K562 (cell line): Measurements from ENCODE around the gene PLCB3. TPM values are rescaled to one million over a fixed set of nuclear protein-coding genes. Genes with fewer than 3 reads are reported as not detected.

Experiments used
- ARID4B ChIP-seq: sonication (generic); formaldehyde crosslinking; IDR thresholded peaks from 2 replicates; pipeline ENCODE4 v1.8.0; 2022; ENCODE audit warnings: mild to moderate bottlenecking, missing genetic modification reagents
- BRCA1 ChIP-seq, 2 experiments: fragments of 450-650 bp in 1 of 2; sonication (generic) in 1 of 2; formaldehyde crosslinking in 1 of 2; IDR thresholded peaks; 2 replicates each; pipeline versions ENCODE4 v1.5.0 to v1.6.1; 2017 to 2020; ENCODE audit warnings: mild to moderate bottlenecking in 1 of 2, missing genetic modification reagents in 1 of 2
- CEBPZ ChIP-seq: fragments of 150-350 bp; IDR thresholded peaks from 2 replicates; pipeline ENCODE4 v1.6.1; 2014; ENCODE audit warnings: low read depth, mild to moderate bottlenecking, low read length, borderline replicate concordance
- EGR1 ChIP-seq: fragments of 450-650 bp; conservative IDR thresholded peaks from 2 replicates; pipeline ENCODE4 v1.6.1; 2017; ENCODE audit warnings: mild to moderate bottlenecking
- ETS1 ChIP-seq: conservative IDR thresholded peaks from 2 replicates; pipeline ENCODE4 v1.6.1; 2011; ENCODE audit warnings: low read depth, mild to moderate bottlenecking, low read length; ENCODE audit not compliant: control insufficient read depth
- HEY1 ChIP-seq: fragments of 250-450 bp; sonication (Bioruptor Pico); IDR thresholded peaks from 2 replicates; pipeline ENCODE4 v1.5.0; 2020; ENCODE audit warnings: mild to moderate bottlenecking, moderate library complexity, borderline replicate concordance
- NCOA1 ChIP-seq: fragments of 450-650 bp; IDR thresholded peaks from 2 replicates; pipeline ENCODE4 v1.6.1; 2016; ENCODE audit warnings: low read depth
- OTX1 ChIP-seq: fragments of 450-650 bp; formaldehyde crosslinking; IDR thresholded peaks from 2 replicates; pipeline ENCODE4 v1.4.0; 2022; ENCODE audit warnings: mild to moderate bottlenecking
- SMAD2 ChIP-seq: fragments of 150-350 bp; IDR thresholded peaks from 2 replicates; pipeline ENCODE4 v1.6.1; 2014; ENCODE audit warnings: low read depth, mild to moderate bottlenecking, low read length
- TAF1 ChIP-seq: IDR thresholded peaks from 2 replicates; pipeline ENCODE4 v1.6.1; 2011; ENCODE audit warnings: mild to moderate bottlenecking, low read length, moderate library complexity; ENCODE audit not compliant: insufficient read depth, control insufficient read depth, severe bottlenecking; ENCODE audit errors: extremely low read depth
- ZNF280A ChIP-seq: fragments of 450-650 bp; IDR thresholded peaks from 2 replicates; pipeline ENCODE4 v1.6.1; 2018; ENCODE audit warnings: mild to moderate bottlenecking, low read depth; ENCODE audit not compliant: partially characterized antibody
- ZNF644 ChIP-seq: fragments of 200-800 bp; sonication (Bioruptor generic); IDR thresholded peaks from 2 replicates; pipeline ENCODE4 v1.6.1; 2016; ENCODE audit warnings: low read depth, missing genetic modification characterization, missing compliant biosample characterization
- polyA plus RNA-seq, 8 experiments: library from polyadenylated mRNA; depleted of rRNA in 4 of 8; stranded (reverse) in 5 of 8; unstranded in 3 of 8; fragments of >200 nt; fragmentation: Nextera tagmentation in 2 of 8; fragmentation: Illumina TruSeq in 1 of 8; extraction: Ambion mirVana in 2 of 8; extraction: Trizol in 1 of 8; gene quantifications; 2 replicates each; pipeline versions ENCODE4 v1.2.1 to v1.2.3, GENCODE V29; 2011 to 2014; ENCODE audit warnings: inconsistent platforms in 1 of 8, missing spikeins in 1 of 8
- total RNA-seq, 7 experiments: library from RNA; depleted of rRNA in 6 of 7; stranded (reverse); fragments of >200 nt in 6 of 7; fragmentation: Illumina TruSeq in 2 of 7; extraction: Trizol in 2 of 7; gene quantifications; 2 replicates each; pipeline versions ENCODE4 v1.2.1 to v1.2.3, GENCODE V29; 2011 to 2021; ENCODE audit warnings: low replicate concordance in 1 of 7

Gene PLCB3
- total and polyA plus RNA-seq, 9 of the 15 experiments (the other 6 are each of a cell fraction or from before 2014, with no cell fraction given), result 0.31 to 44.8 (median 14.6) TPM

GRCh38 chr11:64284962-64285884, 33.9 kb downstream of the PLCB3 start, which contains the start of gene GPR137 (continued):
- no peak for TF ChIP-seq ZNF280A
- peak; percentile 54 for TF ChIP-seq ARID4B (CRISPR knock-in tag)
- no peak for TF ChIP-seq BRCA1 (IDR thresholded peaks at IDR 0.05)
- no peak for TF ChIP-seq BRCA1 (CRISPR knock-in tag; IDR thresholded peaks at IDR 0.05)
- no peak for TF ChIP-seq OTX1
- TF ChIP-seq ZNF644, result no peak
- no peak; the same call in 1 of the 2 replicates for TF ChIP-seq ETS1
- TF ChIP-seq SMAD2, result no peak
- TF ChIP-seq HEY1 (CRISPR knock-in tag), result no peak
- peak; percentile 83 for TF ChIP-seq EGR1
- TF ChIP-seq CEBPZ, result no peak
- TF ChIP-seq TAF1, result no peak
- TF ChIP-seq NCOA1, result 0 out of 2 replicates have a peak, but pooled peaks have one; percentile 22
